GM12891 (cell line): ENCODE data around the gene LDB2.

Experiments used
- PAX5 ChIP-seq: IDR thresholded peaks from 2 replicates; pipeline ENCODE4 v1.6.1; 2011; ENCODE audit warnings: low read length, moderate library complexity, mild to moderate bottlenecking; ENCODE audit not compliant: insufficient read depth, severe bottlenecking
- POLR2A ChIP-seq: IDR thresholded peaks from 2 replicates; pipeline ENCODE4 v1.6.1; 2011; ENCODE audit warnings: low read depth, low read length, control low read depth
- POLR2AphosphoS5 ChIP-seq: IDR thresholded peaks from 2 replicates; pipeline ENCODE4 v1.6.1; 2011; ENCODE audit warnings: low read depth, low read length, control low read depth
- POU2F2 ChIP-seq: IDR thresholded peaks from 2 replicates; pipeline ENCODE4 v1.6.1; 2011; ENCODE audit warnings: low read depth, mild to moderate bottlenecking, control low read depth, low read length, moderate library complexity
- SPI1 ChIP-seq: IDR thresholded peaks from 2 replicates; pipeline ENCODE4 v1.6.1; 2011; ENCODE audit warnings: low read depth, low read length, control low read depth
- TAF1 ChIP-seq: IDR thresholded peaks from 2 replicates; pipeline ENCODE4 v1.6.1; 2011; ENCODE audit warnings: low read depth, low read length, control low read depth

- no peak for TF ChIP-seq POLR2A
- no peak for TF ChIP-seq POLR2AphosphoS5
- TF ChIP-seq TAF1, result no peak
- no peak for TF ChIP-seq POU2F2
- TF ChIP-seq SPI1, result no peak
- no peak for TF ChIP-seq PAX5
Observed at GRCh38 chr4:16887887-16888286, 10.6 kb downstream of the LDB2 start.
